Fibroblast of skin of left quadriceps (primary cell): Measurements from ENCODE around the gene TRDN.

Experiments used
- DNase-seq, 2 experiments: peaks; one replicate each; pipeline ENCODE4 v3.0.0-alpha.2; 2013; ENCODE audit warnings: low read depth in 2 of 2

Gene TRDN

GRCh38 chr6:123636782-123637181 is at the start of gene TRDN:
Gene TRDN, minus strand, starts transcription at chr6:123636950. Its CDS starts 175 bp downstream, at chr6:123636775.
- no peak for DNase-seq

DNA sequence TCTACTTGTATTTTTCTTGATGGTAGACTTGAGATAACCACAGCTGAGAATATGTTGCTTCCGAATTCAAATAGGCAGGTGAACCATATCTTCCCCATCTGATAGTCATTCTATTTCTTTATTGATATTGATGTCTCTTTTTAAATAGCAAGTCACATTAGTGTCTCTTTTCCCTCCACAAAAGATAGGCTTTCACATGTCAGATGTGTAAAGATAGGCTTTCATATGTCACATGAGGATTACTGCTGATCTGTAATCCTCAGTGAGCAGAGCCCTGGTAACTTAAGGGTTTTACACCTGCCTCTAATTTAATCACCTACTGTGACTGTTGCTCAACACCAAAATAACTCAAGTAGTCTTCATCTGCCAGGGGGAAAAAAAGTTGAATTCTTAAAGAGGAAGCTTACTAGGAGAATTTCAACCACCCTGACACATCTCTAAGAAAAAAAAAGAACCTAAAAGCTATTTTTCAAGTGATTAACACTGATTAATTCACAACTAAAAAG is 45.3 kb upstream of the TRDN start:
- no peak for DNase-seq

DNA sequence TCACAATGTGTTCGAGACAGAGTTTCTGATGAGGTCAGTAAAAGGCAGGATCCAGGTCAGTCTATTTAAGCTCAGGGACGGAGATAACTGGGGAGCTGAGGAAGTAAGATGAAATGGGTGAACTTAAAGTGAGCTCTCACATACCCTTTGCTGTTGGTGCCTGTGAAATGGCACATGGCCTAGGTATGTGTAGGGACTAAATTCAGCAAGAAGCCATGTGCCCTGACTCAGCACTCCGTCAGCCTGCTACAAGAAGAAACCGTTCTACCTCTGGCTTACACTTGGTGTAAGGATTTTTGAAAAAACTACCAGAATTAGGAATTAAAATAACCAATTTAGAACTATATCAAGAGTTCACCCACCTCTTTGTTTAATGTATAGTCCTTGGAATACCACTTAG is 41.1 kb upstream of the TRDN start:
- DNase-seq = no peak

DNA sequence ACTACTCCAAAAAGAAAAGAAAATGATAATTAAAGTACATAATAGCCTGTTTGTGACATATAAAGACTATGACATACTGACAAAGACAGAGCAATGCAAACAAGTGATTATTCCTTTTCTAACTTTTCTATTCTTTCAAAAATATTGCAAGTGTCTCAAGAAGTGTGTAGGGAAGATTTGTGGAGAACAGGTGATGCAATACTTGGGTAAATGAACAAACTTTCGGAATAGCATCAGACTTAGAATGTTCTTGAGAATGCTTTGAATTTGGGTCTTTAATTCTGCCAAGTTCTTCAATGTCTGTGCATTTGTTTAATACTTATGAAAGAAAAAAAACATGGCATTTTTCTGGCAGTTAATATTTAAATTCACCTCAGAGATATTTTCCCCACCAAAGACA is 40.0 kb upstream of the TRDN start:
- DNase-seq = no peak

GRCh38 chr6:123668965-123669591 is 32.3 kb upstream of the TRDN start:
- no peak for DNase-seq

DNA sequence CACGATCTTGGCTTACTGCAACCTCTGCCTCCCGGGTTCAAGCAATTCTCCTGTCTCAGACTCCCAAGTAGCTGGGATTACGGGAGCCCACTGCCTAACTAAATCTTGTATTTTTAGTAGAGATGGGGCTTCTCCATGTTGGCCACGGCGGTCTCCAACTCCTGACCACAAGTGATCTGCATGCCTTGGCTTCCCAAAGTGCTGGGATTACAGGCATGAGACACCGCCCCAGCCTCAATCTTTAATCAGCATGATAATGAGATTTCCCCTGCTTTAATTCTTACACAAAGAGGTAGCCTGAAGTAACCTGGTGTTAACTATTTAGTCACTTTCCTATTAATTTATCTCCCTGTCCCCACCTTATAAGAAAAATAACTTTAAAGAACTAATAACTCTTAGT is 31.3 kb upstream of the TRDN start:
- no peak for DNase-seq

- DNase-seq = no peak
These were observed 26.7 kb upstream of the TRDN start for GRCh38 chr6:123663436-123663835.

- no peak for DNase-seq
These were observed 26.0 kb upstream of the TRDN start for GRCh38 chr6:123662757-123663156.

- no peak for DNase-seq
These were observed 24.5 kb upstream of the TRDN start for GRCh38 chr6:123661105-123661891.

DNA sequence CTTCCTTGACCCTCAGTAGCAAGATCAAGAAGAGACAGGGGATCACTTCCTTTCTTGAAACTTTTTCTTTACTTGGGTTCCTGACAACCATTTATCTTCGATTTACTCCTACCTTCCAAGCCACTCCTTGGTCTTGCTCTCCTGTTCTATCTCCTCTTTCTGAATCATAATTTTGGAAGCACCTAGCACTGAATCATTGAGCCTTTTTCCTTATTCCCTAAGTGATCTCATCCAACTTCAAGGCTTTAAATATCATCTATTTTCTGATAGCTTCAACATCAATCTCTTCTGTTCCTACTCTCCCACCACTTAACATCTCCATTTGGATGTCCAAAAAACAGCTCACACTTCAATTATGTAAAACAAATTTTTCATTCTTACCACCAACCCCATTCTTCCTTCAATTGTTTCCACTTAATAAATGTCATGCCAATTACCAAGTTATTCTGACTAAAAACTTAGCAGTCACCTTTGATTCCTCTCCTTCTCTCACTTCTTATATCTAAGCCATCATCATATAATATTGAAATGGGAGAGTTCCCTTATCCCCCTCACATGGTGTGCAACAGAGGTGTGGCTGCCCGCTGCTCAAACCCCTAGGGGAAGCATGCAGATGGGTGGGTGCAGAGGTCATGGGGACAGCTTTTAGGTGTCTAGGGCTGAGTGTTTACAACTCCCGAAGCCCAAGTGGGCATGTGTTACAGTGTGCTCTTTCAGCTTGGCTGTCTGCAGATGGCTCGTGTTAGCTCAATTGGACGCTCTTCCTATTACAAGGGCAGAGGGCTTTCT is 23.4 kb upstream of the TRDN start:
- DNase-seq = no peak

GRCh38 chr6:123658848-123659247 is 22.1 kb upstream of the TRDN start:
- DNase-seq = no peak

- no peak for DNase-seq
These were observed 19.0 kb upstream of the TRDN start for GRCh38 chr6:123655521-123656306.

DNA sequence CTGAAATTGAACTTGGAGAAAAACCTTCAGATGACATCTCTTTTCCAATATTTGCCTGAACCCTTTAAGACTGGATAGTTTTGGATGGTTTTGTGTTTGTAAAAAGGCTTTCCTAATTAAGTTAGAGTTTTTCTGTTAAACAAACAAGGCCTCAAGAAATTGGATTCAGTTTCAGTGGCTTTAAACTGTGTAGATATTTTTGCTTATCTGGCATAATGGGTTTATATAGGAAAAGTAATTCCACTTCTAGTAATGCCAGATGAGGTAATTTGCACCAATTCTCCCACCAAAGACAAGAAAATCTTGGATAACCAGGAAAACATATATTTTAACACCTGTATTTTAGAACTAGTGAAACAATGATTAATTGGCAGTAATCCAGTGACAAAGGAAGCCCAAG is 12.0 kb upstream of the TRDN start:
- no peak for DNase-seq

DNA sequence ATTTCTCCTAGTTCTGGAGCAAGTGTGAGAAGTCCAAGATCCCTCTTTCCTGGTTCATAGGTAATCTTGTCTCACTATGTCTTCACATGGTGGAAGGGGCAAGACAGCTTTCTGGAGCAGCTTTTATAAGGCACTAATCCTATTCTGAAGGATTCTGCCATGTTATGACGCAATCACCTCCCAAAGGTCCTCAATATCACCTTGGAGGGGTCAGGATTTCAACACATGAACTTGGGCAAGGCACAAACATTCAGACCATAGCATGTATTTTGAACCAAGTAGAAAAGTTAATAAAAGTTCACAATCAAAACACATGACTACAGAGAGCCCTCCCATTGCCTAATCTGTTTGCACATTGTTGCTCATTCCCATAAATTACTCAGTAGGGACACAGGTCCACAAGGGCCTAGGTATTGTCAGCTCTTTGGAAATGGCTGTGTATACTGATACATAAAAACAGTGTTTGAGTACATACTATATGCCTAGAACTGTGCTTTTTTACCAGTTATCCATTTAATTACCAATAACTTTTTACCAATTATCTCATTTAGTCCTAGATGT is 11.3 kb upstream of the TRDN start:
- DNase-seq = no peak

DNA sequence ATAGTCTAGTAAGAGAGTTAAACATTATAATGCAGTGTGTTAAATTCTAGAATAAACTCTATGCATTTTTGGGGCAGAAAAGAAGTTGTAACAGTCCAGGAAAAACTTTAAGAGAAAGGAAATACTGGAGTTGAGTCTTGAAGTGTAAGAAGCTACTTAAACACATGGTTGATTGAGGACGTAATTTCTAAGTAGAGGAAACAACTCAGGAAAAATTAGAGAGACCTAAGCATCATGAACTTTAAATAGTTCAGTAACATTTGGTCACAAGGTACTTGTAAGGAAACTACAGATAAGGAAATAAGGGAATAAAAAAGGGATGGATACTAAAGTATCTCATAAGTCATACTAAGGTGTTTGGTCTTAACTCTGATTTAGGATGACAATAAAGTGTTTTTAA is 4.7 kb upstream of the TRDN start:
- DNase-seq = no peak

DNA sequence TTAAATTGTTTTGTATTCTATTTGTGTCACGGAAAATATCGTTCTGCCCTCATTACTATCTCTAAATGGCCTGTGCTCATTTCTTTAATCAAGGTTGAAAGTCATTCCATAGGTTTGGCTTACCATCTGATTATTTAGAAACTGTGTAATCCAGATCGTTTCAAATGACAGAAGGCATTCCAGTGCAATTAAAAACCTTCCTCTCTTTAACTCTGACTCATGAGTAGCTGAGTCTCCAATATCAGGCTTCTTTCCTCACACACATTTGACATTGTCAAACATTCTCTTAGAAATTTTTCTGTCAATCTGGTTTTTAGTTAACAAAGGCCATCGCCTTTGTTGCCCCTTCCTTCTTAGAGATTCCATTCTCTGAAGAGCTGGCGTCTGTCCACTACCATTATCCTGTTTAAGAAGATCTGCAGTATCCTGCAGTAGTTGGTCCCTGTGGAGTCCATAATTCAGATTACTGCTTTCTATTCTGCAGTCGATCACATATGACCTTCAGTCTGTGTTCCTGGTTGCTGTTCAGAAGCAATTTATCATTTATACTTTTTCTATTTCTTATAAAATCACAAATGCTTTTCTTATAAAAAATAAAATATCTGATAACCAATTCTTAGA is 3.9 kb upstream of the TRDN start:
- DNase-seq = no peak

DNA sequence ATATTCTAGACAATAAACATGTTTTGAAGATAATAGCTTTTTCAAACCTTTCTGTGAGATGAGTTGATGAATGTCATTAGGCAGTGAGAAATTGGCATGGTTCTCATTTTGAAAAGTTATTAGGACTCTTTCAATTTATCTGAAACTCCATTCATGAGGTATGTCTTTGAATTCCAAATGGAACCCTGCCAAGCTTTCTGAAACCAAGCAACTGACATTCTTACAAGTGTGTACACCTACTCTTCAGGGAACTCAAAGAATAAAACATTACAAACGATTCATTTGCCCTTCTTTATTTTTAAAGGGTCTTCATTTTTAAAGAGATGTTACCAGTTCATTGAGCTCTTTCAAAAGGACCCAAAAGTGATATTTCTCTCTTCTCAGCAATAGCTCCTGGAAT is 2.1 kb upstream of the TRDN start:
- DNase-seq = no peak

- DNase-seq = no peak
These were observed 468 bp downstream of the TRDN start for GRCh38 chr6:123636282-123636681.

- DNase-seq = no peak
These were observed 1.2 kb downstream of the TRDN start for GRCh38 chr6:123635567-123635966.

- no peak for DNase-seq
These were observed 1.6 kb downstream of the TRDN start for GRCh38 chr6:123635144-123635543.

GRCh38 chr6:123632641-123633040 is 4.1 kb downstream of the TRDN start:
- no peak for DNase-seq
